Natural killer cell (primary cell): Measurements from ENCODE around the gene KRT85. TPM values are rescaled to one million over a fixed set of nuclear protein-coding genes. Genes with fewer than 3 reads are reported as not detected.

ENCODE experiments used
- ATAC-seq, 3 donors: fragments of 150-1000 bp in 2 of 3; fragments of 200-7000 bp in 1 of 3; cut with Tn5 transposase; 1 replicate in 1 of 3; 2 replicates in 2 of 3; pipeline ENCODE4 v1.10.0; 2021; ENCODE audit warnings: mild to moderate bottlenecking in 2 of 3, moderate library complexity in 2 of 3
- DNase-seq, 2 donors: peaks; one replicate each; pipeline versions ENCODE4 v3.0.0 to v3.0.0-alpha.2; 2013 to 2021; ENCODE audit warnings: mixed read lengths in 1 of 2
- H3K27ac ChIP-seq: one replicate; pipeline ENCODE4 v1.5.1; 2013; ENCODE audit warnings: mild to moderate bottlenecking, low read length
- H3K27me3 ChIP-seq: one replicate; pipeline ENCODE4 v1.6.1; 2013; ENCODE audit warnings: low read length; ENCODE audit not compliant: control insufficient read depth, insufficient read depth
- H3K36me3 ChIP-seq: one replicate; pipeline ENCODE4 v1.6.1; 2013; ENCODE audit warnings: low read length; ENCODE audit not compliant: control insufficient read depth, insufficient read depth
- H3K4me1 ChIP-seq: one replicate; pipeline ENCODE4 v1.6.1; 2013; ENCODE audit warnings: low read length; ENCODE audit not compliant: control insufficient read depth, insufficient read depth
- H3K4me3 ChIP-seq: one replicate; pipeline ENCODE4 v1.5.1; 2013; ENCODE audit warnings: low read length
- H3K9me3 ChIP-seq: one replicate; pipeline ENCODE4 v1.6.1; 2013; ENCODE audit warnings: low read length; ENCODE audit not compliant: control insufficient read depth, insufficient read depth
- H3K27ac Mint-ChIP-seq, 2 donors: one replicate each; pipeline ENCODE4 v1.8.0; 2022; ENCODE audit warnings: mild to moderate bottlenecking in 2 of 2, mixed read lengths in 2 of 2, moderate library complexity in 1 of 2
- H3K27me3 Mint-ChIP-seq, 2 donors: one replicate each; pipeline ENCODE4 v1.8.0; 2022; ENCODE audit warnings: low read depth in 2 of 2, mixed read lengths in 2 of 2
- H3K36me3 Mint-ChIP-seq: one replicate; pipeline ENCODE4 v1.8.0; 2022; ENCODE audit warnings: mixed read lengths
- H3K4me1 Mint-ChIP-seq, 2 donors: one replicate each; pipeline ENCODE4 v1.8.0; 2022; ENCODE audit warnings: mixed read lengths in 2 of 2
- H3K4me3 Mint-ChIP-seq: one replicate; pipeline ENCODE4 v1.8.0; 2022; ENCODE audit warnings: mild to moderate bottlenecking, moderate library complexity, mixed read lengths
- H3K9me3 Mint-ChIP-seq, 2 donors: one replicate each; pipeline ENCODE4 v1.8.0; 2022; ENCODE audit warnings: mixed read lengths in 2 of 2
- WGBS: methylation state at CpG from one replicate; pipeline ENCODE4 v1.1.7; 2013; ENCODE audit warnings: missing lambda C conversion rate; ENCODE audit not compliant: insufficient coverage; 5-methylcytosine and 5-hydroxymethylcytosine counted together
- intact Hi-C: fragments of 100-400 bp; cut with micrococcal nuclease; formaldehyde crosslinking; loops from one replicate; pipeline ENCODE4 v1.14.2; 2022
- total RNA-seq, 4 donors: library from RNA; stranded (reverse); fragments of 120-200 nt in 1 of 4; gene quantifications; one replicate each; pipeline versions ENCODE4 v1.2.3 to v1.2.4, GENCODE V29; 2013 to 2022
- TF ChIP-seq, protein P1 (sequence below): fragments of 200-600 bp; IDR thresholded peaks from one replicate; pipeline ENCODE4 v1.8.0; 2022; ENCODE audit warnings: antibody characterized with exemption

The KRT85 gene
- total RNA-seq, 3 donors from 2014 or later (not counting 1 experiment from before 2014, with no cell fraction given) = not detected

DNA sequence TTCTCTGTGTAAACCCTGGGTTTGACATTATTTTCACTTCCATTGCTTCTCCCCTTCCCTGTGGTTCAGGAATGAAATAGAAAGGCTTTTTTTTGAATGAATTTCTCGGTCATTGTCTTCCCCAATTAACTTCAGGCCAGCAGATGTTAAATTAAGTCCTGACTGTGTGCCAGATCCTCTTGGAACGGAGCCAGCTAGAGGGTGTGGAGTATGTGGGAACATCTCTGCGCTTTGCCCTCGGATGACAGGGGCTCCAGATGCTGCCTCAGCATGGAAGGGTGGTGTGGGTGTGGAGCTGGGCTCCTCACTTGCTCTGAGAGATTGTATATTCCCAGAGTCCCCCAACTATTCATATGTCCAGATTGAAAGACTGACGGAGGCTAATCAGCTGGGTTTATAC is 13.1 kb downstream of the KRT85 start:
- intact Hi-C loops = loop anchor here (5.0 to 10.0 kb wide), 2 partner anchors 49 to 213 kb away; no protein-coding TSS in a partner anchor
- no peak overlapping the region for H3K27ac ChIP-seq

DNA sequence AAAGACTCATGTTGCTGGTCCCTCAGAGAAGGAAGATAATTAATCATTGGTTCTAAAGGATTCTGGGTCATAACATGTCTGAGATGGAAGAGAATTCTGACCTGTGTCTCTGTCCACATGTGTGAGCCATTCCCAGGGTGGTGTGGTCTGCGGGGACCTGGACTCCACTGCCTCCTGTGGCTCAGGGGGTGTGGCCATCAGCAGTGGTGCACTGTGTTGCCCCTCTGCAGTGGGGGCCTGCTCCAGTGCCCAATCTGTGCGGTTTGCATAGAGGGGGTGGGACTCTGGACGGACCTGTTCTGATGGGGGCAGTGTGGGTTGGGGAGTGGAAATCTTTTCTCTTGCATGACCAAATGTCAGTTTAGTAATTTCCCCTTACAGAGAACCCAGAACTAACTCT is 13.5 kb downstream of the KRT85 start:
- Histone ChIP-seq H3K27ac (no peak overlapping the region), H3K4me1 (peaks cover 33% of the 10 kb centered on the region), H3K4me3 (no peak overlapping the region), H3K27me3 (peaks cover 60% of the 10 kb centered on the region), H3K9me3 (no peaks in the 10 kb centered on the region), H3K36me3 (no peaks in the 10 kb centered on the region)
- DNase-seq = no peak
- Mint-ChIP-seq H3K27ac (no peak overlapping the region), H3K4me3 (no peak overlapping the region), H3K4me1 (peaks cover 29 to 34% of the 10 kb centered on the region in 2 donors), H3K27me3 (peaks cover 44 to 49% of the 10 kb centered on the region in 2 donors), H3K36me3 (no peaks in the 10 kb centered on the region), H3K9me3 (no peaks in the 10 kb centered on the region)
- ATAC-seq = no peak
- WGBS = 60% methylated on average over 2 of the region's 3 CpGs
- intact Hi-C loops = loop anchor here (5.0 to 10.0 kb wide), 2 partner anchors 49 to 214 kb away; no protein-coding TSS in a partner anchor
- TF ChIP-seq, protein P1, sequence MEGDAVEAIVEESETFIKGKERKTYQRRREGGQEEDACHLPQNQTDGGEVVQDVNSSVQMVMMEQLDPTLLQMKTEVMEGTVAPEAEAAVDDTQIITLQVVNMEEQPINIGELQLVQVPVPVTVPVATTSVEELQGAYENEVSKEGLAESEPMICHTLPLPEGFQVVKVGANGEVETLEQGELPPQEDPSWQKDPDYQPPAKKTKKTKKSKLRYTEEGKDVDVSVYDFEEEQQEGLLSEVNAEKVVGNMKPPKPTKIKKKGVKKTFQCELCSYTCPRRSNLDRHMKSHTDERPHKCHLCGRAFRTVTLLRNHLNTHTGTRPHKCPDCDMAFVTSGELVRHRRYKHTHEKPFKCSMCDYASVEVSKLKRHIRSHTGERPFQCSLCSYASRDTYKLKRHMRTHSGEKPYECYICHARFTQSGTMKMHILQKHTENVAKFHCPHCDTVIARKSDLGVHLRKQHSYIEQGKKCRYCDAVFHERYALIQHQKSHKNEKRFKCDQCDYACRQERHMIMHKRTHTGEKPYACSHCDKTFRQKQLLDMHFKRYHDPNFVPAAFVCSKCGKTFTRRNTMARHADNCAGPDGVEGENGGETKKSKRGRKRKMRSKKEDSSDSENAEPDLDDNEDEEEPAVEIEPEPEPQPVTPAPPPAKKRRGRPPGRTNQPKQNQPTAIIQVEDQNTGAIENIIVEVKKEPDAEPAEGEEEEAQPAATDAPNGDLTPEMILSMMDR = no peak

More for the DNA sequence above, 13.1 kb downstream of the KRT85 start:
- Histone ChIP-seq H3K4me1 (peaks cover 38% of the 10 kb centered on the region), H3K9me3 (no peaks in the 10 kb centered on the region), H3K27me3 (peaks cover 60% of the 10 kb centered on the region), H3K36me3 (no peaks in the 10 kb centered on the region), H3K4me3 (no peak overlapping the region)
- peaks cover 44 to 47% of the 10 kb centered on the region in 2 donors for H3K27me3 Mint-ChIP-seq
- WGBS = 46% methylated on average over 4 of the region's 5 CpGs
- H3K27ac Mint-ChIP-seq = no peak overlapping the region
- no peaks in the 10 kb centered on the region for H3K9me3 Mint-ChIP-seq
- peaks cover 33 to 38% of the 10 kb centered on the region in 2 donors for H3K4me1 Mint-ChIP-seq
- no peaks in the 10 kb centered on the region for H3K36me3 Mint-ChIP-seq
- DNase-seq (no peak), ATAC-seq (no peak)
- no peak overlapping the region for H3K4me3 Mint-ChIP-seq
- TF ChIP-seq, protein P1 = no peak

DNA sequence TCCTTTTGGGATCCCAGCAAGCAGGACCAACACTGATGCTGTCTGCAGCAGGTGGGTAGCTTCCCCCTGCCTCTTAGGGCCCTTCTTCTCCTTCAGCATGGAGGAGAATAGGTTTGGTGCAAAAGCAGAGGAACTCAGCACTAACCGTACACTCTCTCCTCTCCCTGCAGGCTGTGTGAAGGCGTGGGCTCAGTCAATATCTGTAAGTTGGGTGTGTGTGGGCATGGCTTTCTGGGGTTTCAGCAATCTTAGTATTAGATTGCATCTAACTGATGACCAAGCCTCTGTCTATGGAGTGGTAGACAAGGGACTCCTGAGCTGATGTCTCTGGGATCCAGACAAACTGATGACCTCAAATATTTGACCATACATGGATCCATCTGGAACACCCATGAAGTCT is 14.3 kb downstream of the KRT85 start:
- no peak for DNase-seq
- no peaks in the 10 kb centered on the region for H3K9me3 ChIP-seq
- H3K27ac ChIP-seq = no peak overlapping the region
- H3K27me3 Mint-ChIP-seq = peaks cover 46 to 50% of the 10 kb centered on the region in 2 donors
- peaks cover 62% of the 10 kb centered on the region for H3K27me3 ChIP-seq
- H3K4me3 ChIP-seq = no peak overlapping the region
- H3K36me3 ChIP-seq = no peaks in the 10 kb centered on the region
- TF ChIP-seq, protein P1 = no peak
- no peak for ATAC-seq
- WGBS = no CpG with 5 or more reads among the region's 2 CpGs
- H3K36me3 Mint-ChIP-seq = no peaks in the 10 kb centered on the region
- no peaks in the 10 kb centered on the region for H3K9me3 Mint-ChIP-seq
- peaks cover 22 to 28% of the 10 kb centered on the region in 2 donors for H3K4me1 Mint-ChIP-seq
- peak overlapping the region; percentile 35 for H3K4me3 Mint-ChIP-seq
- H3K27ac Mint-ChIP-seq = no peak overlapping the region
- intact Hi-C loops = loop anchor here (5.0 to 10.0 kb wide), 2 partner anchors 48 to 214 kb away; no protein-coding TSS in a partner anchor
- H3K4me1 ChIP-seq = peaks cover 25% of the 10 kb centered on the region
